NCI-H146 (cell line): ENCODE measurements around the gene NEO1.

ENCODE experiments used
- DNase-seq: peaks from one replicate; lab custom pipeline; 2025; lab: John Stamatoyannopoulos, UW

NEO1 gene, protein sequence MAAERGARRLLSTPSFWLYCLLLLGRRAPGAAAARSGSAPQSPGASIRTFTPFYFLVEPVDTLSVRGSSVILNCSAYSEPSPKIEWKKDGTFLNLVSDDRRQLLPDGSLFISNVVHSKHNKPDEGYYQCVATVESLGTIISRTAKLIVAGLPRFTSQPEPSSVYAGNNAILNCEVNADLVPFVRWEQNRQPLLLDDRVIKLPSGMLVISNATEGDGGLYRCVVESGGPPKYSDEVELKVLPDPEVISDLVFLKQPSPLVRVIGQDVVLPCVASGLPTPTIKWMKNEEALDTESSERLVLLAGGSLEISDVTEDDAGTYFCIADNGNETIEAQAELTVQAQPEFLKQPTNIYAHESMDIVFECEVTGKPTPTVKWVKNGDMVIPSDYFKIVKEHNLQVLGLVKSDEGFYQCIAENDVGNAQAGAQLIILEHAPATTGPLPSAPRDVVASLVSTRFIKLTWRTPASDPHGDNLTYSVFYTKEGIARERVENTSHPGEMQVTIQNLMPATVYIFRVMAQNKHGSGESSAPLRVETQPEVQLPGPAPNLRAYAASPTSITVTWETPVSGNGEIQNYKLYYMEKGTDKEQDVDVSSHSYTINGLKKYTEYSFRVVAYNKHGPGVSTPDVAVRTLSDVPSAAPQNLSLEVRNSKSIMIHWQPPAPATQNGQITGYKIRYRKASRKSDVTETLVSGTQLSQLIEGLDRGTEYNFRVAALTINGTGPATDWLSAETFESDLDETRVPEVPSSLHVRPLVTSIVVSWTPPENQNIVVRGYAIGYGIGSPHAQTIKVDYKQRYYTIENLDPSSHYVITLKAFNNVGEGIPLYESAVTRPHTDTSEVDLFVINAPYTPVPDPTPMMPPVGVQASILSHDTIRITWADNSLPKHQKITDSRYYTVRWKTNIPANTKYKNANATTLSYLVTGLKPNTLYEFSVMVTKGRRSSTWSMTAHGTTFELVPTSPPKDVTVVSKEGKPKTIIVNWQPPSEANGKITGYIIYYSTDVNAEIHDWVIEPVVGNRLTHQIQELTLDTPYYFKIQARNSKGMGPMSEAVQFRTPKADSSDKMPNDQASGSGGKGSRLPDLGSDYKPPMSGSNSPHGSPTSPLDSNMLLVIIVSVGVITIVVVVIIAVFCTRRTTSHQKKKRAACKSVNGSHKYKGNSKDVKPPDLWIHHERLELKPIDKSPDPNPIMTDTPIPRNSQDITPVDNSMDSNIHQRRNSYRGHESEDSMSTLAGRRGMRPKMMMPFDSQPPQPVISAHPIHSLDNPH (N-terminal part only)

DNA sequence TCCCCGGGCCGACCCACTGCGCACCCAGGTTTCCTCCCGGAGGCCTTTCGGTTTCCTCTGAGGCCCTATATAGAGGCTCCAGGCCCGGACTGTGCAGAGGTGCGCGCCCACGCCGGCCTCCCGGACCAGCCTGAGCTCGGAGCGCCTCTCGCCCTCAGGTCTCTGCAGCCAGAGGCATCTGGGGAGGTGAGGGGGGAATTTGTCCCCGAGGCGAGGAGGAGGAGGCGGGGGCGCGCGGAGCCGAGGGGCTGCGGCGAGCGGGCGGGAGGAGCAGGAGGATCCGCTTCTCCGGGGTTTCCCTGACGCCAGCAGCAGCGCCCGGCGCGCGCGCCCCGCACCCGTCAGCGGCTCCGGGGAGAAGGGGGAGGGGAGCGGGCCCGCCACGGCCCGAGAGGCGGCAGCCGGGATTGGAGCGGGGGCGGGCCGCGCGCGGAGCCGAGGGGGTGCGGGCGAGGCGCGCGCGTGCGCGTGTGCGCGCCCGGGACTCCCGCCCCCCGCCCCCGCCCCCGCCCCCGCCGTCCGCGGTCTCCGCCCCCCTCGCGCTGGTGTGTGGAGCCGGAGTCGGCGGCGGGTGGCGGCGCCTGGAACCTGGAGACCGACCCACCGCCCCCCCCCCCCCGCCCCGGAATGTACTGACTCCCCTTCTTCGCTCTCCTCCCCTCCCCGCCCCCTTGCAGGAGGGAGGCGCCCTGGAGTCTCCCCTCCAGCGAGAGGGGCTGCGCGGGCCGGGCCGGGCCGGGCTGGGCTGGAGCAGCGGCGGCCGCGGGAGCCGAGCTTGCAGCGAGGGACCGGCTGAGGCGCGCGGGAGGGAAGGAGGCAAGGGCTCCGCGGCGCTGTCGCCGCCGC lies at the start of gene NEO1:
NEO1 (plus strand) TSS at position 657 of the 846 bp plus-strand sequence. CDS start 213 bp downstream, outside the sequence.
- DNase-seq, result peak; percentile 62

DNA sequence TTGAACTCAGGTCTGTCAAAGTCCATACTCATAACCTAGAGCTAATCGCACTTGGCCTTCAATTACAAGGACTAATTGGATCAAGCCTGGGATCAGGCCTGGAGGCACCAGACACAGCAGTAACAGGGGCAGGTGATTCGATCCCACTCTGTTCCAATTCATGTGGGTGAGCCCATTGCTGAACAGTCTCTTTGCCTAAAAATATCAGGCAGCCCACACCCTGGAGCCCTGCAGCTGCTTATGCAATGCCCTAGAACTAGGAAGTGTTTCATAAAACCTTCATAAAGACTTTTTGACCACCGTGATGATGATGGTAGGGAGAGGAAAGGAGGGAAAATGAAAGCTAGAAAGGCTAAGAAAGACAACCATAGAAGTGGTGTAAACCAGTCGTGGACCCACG lies 47.8 kb upstream of the NEO1 start:
- no peak for DNase-seq

DNA sequence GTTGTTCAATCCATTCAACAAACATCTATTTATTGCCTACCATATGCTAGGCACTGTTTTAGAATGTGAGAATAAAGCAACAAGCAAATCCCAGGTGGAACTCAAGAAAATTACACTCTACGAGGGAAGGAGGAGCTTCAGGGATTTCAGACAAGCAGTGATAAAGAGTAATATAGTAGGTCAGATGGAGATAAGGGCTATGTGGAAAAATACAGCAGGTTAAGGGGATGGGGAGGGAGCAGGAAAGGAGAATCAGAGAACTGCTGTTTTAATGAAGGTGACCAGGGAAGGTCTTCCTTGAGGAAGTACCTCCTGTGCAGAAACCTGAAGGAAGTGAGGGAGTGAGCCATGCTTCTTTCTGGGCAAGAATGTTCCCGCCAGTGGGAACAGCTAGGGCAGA lies 47.2 kb upstream of the NEO1 start:
- no peak for DNase-seq

DNA sequence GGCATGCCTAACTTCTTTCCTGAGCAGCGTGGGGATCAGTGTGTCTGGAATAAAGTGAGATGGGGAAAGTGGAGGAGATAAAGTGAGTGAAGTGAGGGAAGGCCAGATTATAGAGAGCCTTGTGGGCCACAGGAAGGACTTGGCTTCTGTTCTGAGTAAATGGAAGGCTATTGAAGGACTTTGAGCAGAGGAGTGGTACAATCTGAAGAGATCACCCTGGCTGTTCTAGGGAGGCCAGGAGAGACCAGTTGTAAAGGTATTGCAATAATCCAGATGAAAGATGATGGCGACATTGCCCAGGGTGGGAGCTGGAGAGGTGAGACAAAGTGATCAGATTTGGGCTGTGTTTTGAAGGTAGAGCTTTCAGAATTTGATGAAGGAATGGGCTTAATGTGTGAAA lies 46.8 kb upstream of the NEO1 start:
- no peak for DNase-seq

DNA sequence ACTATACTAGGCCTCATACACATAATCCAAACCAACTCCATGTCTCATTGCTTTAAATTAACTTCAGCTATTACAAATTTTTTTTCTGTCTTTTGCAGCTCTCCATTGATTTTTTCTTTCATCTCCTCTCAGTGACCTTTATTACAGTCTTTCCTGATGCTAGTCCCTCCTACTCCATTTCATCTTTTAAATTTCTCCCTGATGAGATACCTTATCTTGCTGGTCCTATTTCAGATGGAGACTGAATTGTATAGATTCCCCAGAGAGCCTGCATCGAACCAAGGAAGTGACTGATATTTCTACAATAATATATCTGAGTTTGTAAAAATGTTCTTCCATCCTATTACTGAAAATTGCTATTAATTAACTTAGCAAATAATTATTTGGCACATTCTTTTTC lies 45.7 kb upstream of the NEO1 start:
- no peak for DNase-seq

DNA sequence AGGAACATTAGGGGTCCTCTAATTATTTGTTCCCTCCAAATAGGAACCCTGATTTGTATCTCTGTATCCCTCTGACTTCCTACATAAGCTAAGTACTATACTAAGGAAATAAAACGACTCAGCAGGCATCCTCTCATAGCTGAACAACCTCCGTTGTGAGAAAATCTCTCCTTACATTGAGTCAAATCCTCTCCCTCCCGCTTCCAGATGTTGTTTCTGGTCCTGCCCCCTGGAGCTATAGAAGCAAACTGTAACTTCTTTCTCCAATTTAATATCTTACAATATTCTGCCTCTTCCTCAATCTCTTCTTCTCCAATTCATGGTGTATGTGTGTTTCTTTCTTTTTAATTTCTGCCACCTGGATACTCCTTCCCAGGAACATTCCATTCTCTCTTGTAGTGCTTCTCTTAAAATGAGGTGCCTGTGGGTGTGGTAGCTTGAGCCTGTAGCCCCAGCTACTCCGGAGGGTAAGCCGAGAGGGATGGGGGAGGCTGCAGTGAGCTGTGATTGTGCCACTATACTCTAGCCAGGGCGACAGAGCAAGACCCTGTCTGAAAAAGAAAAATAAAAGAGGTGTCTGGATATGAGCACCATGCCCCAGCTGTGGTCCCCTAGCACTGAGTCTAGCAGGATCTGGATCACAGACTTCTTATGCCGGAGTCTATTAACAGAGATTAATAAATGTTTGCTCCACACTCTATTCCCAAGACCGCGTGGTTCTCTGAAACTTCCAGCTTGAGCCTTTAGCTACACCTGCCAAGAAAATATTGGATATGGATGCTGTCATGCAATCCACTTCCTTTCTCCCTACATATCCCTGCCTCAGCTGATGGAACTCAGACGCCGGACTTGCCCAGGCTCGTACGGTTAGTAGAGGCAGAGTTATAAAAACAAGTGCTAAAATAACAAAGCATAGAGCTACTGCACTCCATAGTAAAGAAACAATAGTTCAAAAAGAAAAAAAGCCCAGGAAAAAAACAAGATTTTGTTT lies 42.9 kb upstream of the NEO1 start:
- DNase-seq, result no peak

DNA sequence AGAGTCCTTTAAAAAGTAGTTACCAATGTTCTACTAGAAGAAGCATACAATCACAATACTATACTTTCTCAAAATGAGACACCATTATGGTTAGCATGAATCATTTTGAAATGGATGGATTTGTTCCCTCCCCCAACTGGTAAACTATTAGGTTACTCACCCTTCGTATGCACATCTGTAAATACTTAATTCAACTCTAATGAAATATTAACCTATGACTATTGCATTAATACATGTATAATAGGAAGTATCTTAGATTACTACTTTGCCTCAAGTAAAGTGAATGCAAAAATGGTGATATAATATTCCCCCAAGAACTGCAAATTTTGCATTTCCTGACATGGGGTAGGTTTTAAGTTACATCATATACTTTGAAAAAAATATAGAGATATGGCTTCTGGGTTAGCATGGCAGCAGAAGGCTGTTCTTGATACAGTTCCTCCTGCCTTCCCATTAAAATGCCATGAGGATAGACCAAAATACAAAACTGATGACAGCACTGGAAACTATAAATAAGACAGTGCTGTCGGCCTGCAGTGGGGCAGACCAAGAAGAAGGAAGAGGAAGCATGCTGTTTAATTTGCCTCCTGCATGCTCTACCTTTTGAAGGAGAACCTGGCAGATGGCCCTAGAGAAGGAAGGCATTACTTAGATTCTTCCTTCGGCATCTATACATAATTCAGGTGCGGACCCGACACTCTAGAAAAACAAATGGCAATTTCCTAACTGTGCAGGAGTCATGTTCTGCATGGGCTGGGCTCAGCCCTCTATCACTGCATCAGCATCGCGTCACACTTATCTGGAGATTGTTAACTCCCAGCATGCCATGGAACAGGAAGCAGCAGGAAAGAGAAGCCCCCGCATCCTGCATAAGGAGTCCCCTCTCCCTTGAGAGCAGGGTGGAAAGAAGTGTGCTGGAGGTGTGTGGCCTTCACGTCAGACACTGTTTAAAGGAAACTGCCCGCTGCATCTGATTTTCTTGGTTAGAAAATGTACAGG lies 41.8 kb upstream of the NEO1 start:
- DNase-seq, result no peak

DNA sequence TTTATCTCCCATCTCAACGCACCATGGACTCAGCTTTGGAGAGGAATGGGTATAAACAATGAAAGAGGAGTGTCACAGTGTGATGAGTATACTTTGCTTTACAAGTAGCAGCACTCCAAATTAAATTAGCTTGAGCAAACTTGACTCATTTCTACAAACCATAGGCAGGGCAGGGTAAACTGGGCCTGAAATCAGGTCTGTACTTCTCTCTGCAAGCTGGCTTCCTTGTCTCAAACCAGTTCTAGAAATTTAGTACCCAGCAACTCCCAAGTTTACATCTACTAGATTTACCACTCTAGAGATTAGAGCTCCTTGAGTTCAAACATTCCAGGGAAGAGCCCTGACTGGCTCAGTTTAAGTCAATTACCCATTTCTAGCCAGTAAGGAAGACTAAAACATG lies 37.4 kb upstream of the NEO1 start:
- no peak for DNase-seq

DNA sequence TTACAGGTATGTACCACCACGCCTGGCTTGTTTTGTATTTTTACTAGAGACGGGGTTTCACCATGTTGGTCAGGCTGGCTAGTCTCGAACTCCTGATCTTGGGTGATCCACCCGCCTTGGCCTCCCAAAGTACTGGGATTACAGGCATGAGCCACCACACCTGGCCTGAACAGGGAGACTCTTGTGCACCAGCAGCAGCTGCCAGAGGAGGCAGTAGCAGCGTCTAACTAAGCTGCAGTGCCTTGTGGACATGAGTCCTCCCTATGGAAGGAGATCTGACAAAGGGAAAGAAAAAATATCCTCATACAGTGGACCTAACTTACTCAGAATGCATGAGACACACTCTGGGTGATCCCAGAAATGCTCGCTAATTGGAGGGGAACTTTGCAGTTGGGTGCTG lies 36.8 kb upstream of the NEO1 start:
- no peak for DNase-seq

DNA sequence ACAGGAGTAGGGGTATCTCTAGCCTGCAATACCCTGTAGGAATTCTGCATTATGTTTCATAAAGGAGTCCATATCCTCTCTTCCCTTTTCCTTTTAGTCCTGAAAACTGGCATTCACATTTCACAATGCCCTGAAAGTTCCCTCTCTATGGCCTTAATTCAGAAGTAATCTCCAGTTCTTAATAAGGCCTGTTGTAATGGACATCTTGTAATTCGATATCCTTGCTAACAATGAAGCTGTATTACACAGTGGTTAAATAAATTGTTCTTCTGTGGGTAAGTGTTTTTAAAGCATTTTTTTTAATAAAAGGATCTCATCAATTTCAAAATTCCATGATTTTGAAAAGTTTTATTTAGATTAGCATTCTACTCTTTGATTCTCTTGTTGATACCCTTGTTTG lies 34.3 kb upstream of the NEO1 start:
- DNase-seq, result no peak

DNA sequence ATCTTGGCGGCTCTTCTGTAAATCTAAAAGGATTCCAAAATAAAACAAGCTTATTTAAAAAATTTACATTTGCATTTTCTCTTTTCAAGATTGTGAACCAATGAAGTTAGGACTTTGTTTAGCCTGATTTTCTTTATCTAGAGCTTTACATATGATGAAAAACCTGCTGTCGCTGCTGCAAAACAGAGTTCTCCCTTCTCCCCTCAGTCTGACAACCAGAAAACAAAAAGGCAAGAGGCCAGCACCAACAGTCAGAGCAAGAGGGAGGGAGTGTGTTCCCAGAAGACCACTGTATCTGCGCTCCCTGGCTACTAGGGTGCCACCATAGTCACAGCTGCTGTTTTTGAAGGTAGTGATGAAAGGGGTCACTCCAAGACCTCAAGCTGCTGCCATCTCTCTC lies 33.1 kb upstream of the NEO1 start:
- DNase-seq, result no peak

DNA sequence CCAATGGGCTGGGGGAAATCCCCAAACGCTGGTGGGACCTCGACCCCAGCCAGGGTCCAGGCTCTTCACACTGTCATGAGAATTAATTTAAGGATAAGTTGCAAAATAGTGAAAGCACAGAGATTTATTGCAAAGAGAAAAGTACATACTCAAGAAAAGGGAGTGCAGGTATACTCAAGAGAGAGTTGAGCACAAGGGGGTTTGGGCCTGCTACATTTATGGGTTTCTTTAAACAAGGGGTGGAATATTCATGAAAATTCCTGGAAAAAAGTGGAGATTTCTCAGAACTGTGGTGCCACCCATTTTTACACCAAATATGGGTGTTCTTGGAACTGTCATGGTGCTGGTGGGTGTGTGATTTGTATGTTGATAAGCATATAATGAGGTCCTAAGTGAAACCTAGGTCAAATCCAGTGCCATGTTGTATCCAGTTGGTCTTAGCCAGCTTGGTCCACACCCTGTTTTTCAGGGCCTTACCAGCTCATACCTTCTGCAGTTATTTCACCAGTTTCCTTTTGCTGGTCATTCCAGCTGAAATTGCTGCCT lies 32.6 kb upstream of the NEO1 start:
- DNase-seq, result no peak

DNA sequence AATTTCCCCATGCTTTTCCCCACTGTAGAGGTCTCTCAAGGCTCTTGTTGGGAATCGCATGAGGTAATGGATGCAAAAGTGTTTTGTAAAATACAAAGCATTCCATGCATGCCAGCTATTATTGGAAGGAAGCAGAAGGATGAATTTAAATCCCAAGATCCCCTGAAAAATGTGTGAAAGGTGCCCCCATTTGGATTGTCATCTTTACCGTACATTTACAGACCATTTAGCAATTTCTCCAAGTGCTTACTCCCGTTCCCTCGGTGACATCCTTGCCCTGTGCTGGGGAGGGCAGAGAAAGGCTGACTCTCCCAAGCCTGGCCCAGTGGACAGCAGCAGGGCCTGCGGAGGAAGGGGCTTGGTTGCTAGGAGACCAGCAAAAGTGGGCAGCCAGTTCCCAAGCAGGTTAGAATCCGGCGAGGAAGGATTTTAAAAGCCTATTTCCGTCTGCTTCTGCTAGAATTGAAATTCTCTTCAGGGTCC lies 31.1 kb upstream of the NEO1 start:
- no peak for DNase-seq

DNA sequence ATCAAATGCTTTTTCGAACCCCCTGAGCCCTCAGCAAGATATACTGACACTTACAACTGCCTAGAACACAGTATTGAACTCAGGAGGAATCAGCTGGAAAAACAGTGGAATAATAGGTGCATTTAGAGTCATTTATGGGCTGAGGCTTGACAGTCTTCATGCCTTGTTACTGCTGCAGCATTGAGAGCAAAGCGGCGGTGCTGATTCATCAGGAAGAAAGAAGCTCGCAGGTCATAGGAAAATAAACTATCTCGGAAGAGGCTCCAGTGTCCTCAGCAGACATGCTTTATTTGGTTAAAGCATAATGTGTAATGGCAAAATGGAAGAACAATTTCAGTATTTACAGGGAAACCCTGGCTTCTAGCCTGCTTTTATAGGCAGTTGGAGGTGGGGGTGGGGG lies 30.1 kb upstream of the NEO1 start:
- no peak for DNase-seq

DNA sequence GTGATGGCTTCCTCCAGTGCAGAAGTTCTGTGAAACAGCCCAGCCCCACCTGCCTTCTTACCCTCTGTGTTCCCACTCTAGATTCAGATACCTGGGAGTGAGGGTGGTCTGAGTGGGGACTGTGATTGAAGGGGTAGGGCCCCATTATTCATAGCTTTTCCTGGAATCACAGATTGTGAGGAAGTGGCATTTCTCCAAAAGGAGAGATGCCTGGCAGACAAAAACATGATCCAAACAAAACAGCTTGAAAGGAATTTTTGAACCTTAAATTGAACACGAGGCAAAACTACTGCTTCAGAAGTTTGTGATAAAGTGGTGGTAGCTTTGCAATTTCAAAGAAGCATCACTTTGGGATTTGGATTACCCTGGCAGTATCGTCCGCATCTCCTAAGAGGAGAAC lies 29.2 kb upstream of the NEO1 start:
- DNase-seq, result no peak

DNA sequence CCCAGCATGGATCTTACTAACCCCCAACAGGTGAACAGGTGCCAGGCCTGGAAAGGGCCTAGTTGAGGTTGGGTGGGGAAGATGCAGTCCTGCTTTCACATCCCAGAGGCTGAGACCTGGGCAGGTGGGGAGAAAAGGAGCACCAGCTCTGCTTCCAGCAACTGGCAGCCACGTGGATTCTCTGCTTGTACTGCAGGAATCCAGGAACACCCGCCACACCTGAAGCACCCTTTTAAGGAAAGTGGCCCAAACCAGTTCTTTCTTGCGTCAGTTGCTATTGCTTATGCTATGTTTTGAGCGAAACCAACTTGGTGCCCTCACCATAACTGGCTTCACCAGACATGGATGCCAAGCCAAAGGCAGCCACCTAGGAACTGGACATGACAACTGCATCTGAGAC lies 28.1 kb upstream of the NEO1 start:
- no peak for DNase-seq

DNA sequence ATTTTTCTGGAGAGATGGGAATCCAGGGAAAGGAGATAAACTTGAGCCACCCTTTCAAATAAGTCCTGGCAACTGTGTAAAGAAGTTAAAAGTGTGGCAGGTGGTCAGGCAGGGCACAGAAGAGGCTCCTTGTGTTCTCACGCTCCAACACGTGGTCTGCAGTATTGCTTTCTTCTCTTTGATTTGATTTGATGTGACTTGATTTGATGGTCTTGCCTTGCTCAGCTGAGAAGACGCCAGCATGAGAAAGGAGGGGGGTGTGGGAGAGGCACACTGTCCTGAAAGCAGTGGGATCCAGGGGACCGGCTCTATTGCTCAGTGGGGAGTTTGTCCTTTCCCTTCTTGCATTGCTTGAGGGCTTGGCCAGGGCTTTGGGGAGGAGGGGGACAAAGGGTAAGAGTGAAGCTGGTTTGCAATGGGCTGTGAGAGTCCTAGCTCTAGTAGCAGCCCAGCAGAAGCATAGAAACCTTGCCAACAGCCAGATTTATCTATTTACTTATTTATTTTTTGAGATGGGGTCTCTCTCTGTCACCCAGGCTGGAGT lies 25.7 kb upstream of the NEO1 start:
- DNase-seq, result no peak

DNA sequence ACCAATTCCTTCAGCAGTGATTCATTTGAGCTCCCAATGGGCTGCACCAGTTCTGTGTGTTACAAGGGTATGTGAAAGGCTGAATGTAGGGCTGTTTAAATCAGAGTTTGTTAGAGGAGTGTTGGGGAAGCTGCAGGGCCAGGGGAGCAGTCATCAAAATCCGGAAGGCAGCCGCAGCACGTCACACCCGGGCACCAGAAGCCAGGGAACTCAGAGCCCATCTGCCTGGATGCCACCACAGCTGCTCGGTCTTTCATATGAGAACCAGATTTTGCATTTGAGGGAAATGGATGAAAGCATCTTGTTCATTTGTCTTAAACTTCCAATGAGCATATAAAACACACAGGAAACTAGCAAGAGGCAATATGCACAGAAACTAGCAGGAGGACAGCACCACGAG lies 24.2 kb upstream of the NEO1 start:
- no peak for DNase-seq
